NCI-H146 treated with DMSO at 0.1 percent for 48 hours (cell line): Measurements from ENCODE around the gene SLFN5.
"Not testable (repeated sequence)": the region's sequence is repeated elsewhere in the genome, so short reads cannot be mapped to it uniquely, and the experiment has no call there.

Experiments used
- DNase-seq: peaks from one replicate; lab custom pipeline; 2025; ENCODE audit not compliant: unreplicated experiment; lab: John Stamatoyannopoulos, UW

Gene SLFN5

GRCh38 chr17:35242805-35243560 is at the start of gene SLFN5:
Gene SLFN5 (plus strand): TSS chr17:35243072. CDS start chr17:35258691, 15,619 bp downstream.
- peak; percentile 46 for DNase-seq

- DNase-seq, result not testable (repeated sequence)
Observed at GRCh38 chr17:35194001-35194400, 48.9 kb upstream of the SLFN5 start, which contains the start of gene SLC35G3. Gene SLC35G3 (minus strand): TSS chr17:35194393. CDS start chr17:35194307, 86 bp downstream.

GRCh38 chr17:35195062-35195461 is 47.8 kb upstream of the SLFN5 start:
- not testable (repeated sequence) for DNase-seq

- DNase-seq, result not testable (repeated sequence)
Observed at GRCh38 chr17:35202582-35202981, 40.3 kb upstream of the SLFN5 start.

- DNase-seq, result no peak
Observed at GRCh38 chr17:35210741-35211140, 32.1 kb upstream of the SLFN5 start.

- DNase-seq, result no peak
Observed at GRCh38 chr17:35212668-35213067, 30.2 kb upstream of the SLFN5 start.

GRCh38 chr17:35213412-35213940 is 29.4 kb upstream of the SLFN5 start:
- no peak for DNase-seq

- DNase-seq, result no peak
Observed at GRCh38 chr17:35214192-35214591, 28.7 kb upstream of the SLFN5 start.

- DNase-seq, result no peak
Observed at GRCh38 chr17:35214631-35215273, 28.1 kb upstream of the SLFN5 start.

GRCh38 chr17:35217107-35217506 is 25.8 kb upstream of the SLFN5 start:
- DNase-seq, result no peak

- no peak for DNase-seq
Observed at GRCh38 chr17:35218915-35219314, 24.0 kb upstream of the SLFN5 start.

GRCh38 chr17:35222452-35222851 is 20.4 kb upstream of the SLFN5 start:
- DNase-seq, result no peak

- no peak for DNase-seq
Observed at GRCh38 chr17:35224436-35224835, 18.4 kb upstream of the SLFN5 start.

- no peak for DNase-seq
Observed at GRCh38 chr17:35227546-35227945, 15.3 kb upstream of the SLFN5 start.

GRCh38 chr17:35229638-35230037 is 13.2 kb upstream of the SLFN5 start:
- no peak for DNase-seq

- DNase-seq, result not testable (repeated sequence)
Observed at GRCh38 chr17:35234315-35234714, 8.6 kb upstream of the SLFN5 start.

GRCh38 chr17:35235289-35235688 is 7.6 kb upstream of the SLFN5 start:
- no peak for DNase-seq

- DNase-seq, result no peak
Observed at GRCh38 chr17:35235917-35236316, 7.0 kb upstream of the SLFN5 start.

- no peak for DNase-seq
Observed at GRCh38 chr17:35236821-35237220, 6.1 kb upstream of the SLFN5 start.

GRCh38 chr17:35238821-35239220 is 4.1 kb upstream of the SLFN5 start:
- no peak for DNase-seq

GRCh38 chr17:35239823-35240222 is 3.0 kb upstream of the SLFN5 start:
- no peak for DNase-seq

- DNase-seq, result no peak
Observed at GRCh38 chr17:35240861-35241260, 2.0 kb upstream of the SLFN5 start.
